Stimulated activated CD4-positive, alpha-beta T cell treated with anti-CD3 and anti-CD28 coated beads, Interleukin-2, amount 100 ng/mL, for 4 hours (primary cell): Measurements from ENCODE around the gene APOM.

Experiments used
- DNase-seq: peaks from one replicate; pipeline ENCODE4 v3.0.0-alpha.2; 2020; ENCODE audit warnings: low read depth

APOM gene

GRCh38 chr6:31707701-31708100 lies 52.0 kb downstream of the APOM start:
- no peak for DNase-seq
